H1 (cell line): ENCODE data around the gene SMG5. TPM values are rescaled to one million over a fixed set of nuclear protein-coding genes. Genes with fewer than 3 reads are reported as not detected.

Experiments used
- CTCF ChIA-PET: fragments of 300-600 bp; sonication (Branson Sonifier 250); formaldehyde crosslinking; loops from one replicate; lab custom pipeline; 2021; ENCODE audit not compliant: partially characterized antibody; lab: Charles Lee
- POLR2A ChIA-PET: fragments of 300-600 bp; sonication (Branson Sonifier 250); formaldehyde crosslinking; loops from one replicate; lab custom pipeline; 2021; ENCODE audit warnings: inconsistent platforms; ENCODE audit not compliant: partially characterized antibody; lab: Charles Lee
- DNase-seq, 2 experiments: peaks; one replicate each; pipeline versions ENCODE4 v3.0.0 to v3.0.0-alpha.2; 2010 to 2022; ENCODE audit warnings: low spot score in 2 of 2, low read depth in 1 of 2, mixed read lengths in 1 of 2
- FAIRE-seq: peaks from 2 replicates; lab custom pipeline; 2011; peaks lifted over from hg19 to GRCh38; lab: Jason Lieb, UNC
- H2AFZ ChIP-seq: 2 replicates; pipeline ENCODE4 v1.8.1; 2012; ENCODE audit warnings: low read length, inconsistent platforms
- H2AK5ac ChIP-seq: 2 replicates; pipeline ENCODE4 v1.6.1; 2013; ENCODE audit warnings: low read depth, low read length
- H2BK120ac ChIP-seq: replicated peaks from 2 replicates; pipeline ENCODE3; 2013; ENCODE audit warnings: low read depth, low read length, inconsistent platforms
- H2BK12ac ChIP-seq: 2 replicates; pipeline ENCODE4 v1.6.1; 2013; ENCODE audit warnings: low read depth, low read length
- H2BK15ac ChIP-seq: 2 replicates; pipeline ENCODE4 v1.6.1; 2013; ENCODE audit warnings: low read length
- H2BK20ac ChIP-seq: 2 replicates; pipeline ENCODE4 v1.6.1; 2013; ENCODE audit warnings: low read length
- H2BK5ac ChIP-seq: 2 replicates; pipeline ENCODE4 v1.6.1; 2013; ENCODE audit warnings: low read depth, low read length
- H3K14ac ChIP-seq: 2 replicates; pipeline ENCODE4 v1.6.1; 2013; ENCODE audit warnings: inconsistent platforms; ENCODE audit not compliant: insufficient read length
- H3K18ac ChIP-seq: 2 replicates; pipeline ENCODE4 v1.6.1; 2013; ENCODE audit warnings: low read length; ENCODE audit errors: extremely low read depth
- H3K23ac ChIP-seq: 2 replicates; pipeline ENCODE4 v1.6.1; 2013; ENCODE audit warnings: inconsistent platforms; ENCODE audit not compliant: insufficient read length
- H3K23me2 ChIP-seq: 2 replicates; pipeline ENCODE4 v1.6.1; 2013; ENCODE audit warnings: low read depth, low read length
- H3K27ac ChIP-seq: 2 replicates; pipeline ENCODE4 v1.6.1; 2011; ENCODE audit warnings: low read depth, low read length, inconsistent platforms
- H3K27me3 ChIP-seq, 4 experiments: replicated peaks in 1 of 4; 1 replicate in 1 of 4; 2 replicates in 3 of 4; pipeline versions ENCODE4 v1.6.1 to v1.8.1; 2011 to 2013; ENCODE audit warnings: low read length in 3 of 4, mild to moderate bottlenecking in 3 of 4, inconsistent platforms in 2 of 4, mixed read lengths in 2 of 4, moderate library complexity in 1 of 4; ENCODE audit not compliant: control insufficient read depth in 3 of 4, insufficient read depth in 3 of 4; ENCODE audit errors: extremely low read depth in 1 of 4
- H3K36me3 ChIP-seq, 4 experiments: 2 replicates each; pipeline versions ENCODE4 v1.6.1 to v1.8.1; 2011 to 2013; ENCODE audit warnings: mild to moderate bottlenecking in 4 of 4, low read length in 3 of 4, moderate library complexity in 2 of 4, control low read depth in 1 of 4, inconsistent platforms in 1 of 4; ENCODE audit not compliant: insufficient read depth in 4 of 4, control insufficient read depth in 2 of 4
- H3K4ac ChIP-seq: replicated peaks from 2 replicates; pipeline ENCODE3; 2013; ENCODE audit warnings: low read length, low read depth, mixed read lengths, inconsistent platforms; ENCODE audit not compliant: insufficient read length
- H3K4me1 ChIP-seq, 4 experiments: replicated peaks in 1 of 4; 1 replicate in 1 of 4; 2 replicates in 3 of 4; pipeline versions ENCODE4 v1.6.1 to v1.8.1; 2011 to 2013; ENCODE audit warnings: low read length in 3 of 4, inconsistent platforms in 2 of 4, mixed read lengths in 1 of 4; ENCODE audit not compliant: insufficient read depth in 4 of 4, control insufficient read depth in 3 of 4
- H3K4me2 ChIP-seq, 2 experiments: 2 replicates each; pipeline versions ENCODE4 v1.6.1 to v1.8.1; 2011 to 2013; ENCODE audit warnings: low read depth in 2 of 2, low read length in 2 of 2, control low read depth in 1 of 2, inconsistent platforms in 1 of 2, mild to moderate bottlenecking in 1 of 2; ENCODE audit not compliant: insufficient read depth in 1 of 2
- H3K4me3 ChIP-seq, 4 experiments: fragments of 200-600, 300-600 bp in 1 of 4; sonication (generic), shearing (Covaris generic), sonication (Bioruptor Twin) in 1 of 4; 2 replicates each; pipeline versions ENCODE4 v1.5.1 to v1.8.1; 2011 to 2016; ENCODE audit warnings: low read length in 4 of 4, low read depth in 3 of 4, control low read depth in 2 of 4, inconsistent platforms in 2 of 4, mild to moderate bottlenecking in 2 of 4, mixed read lengths in 1 of 4, moderate library complexity in 1 of 4; ENCODE audit not compliant: insufficient read depth in 2 of 4; ENCODE audit errors: extremely low read depth in 1 of 4
- H3K56ac ChIP-seq: replicated peaks from 2 replicates; pipeline ENCODE3; 2013; ENCODE audit warnings: low read depth, mild to moderate bottlenecking, mixed read lengths, low read length, inconsistent platforms; ENCODE audit not compliant: insufficient read length
- H3K79me1 ChIP-seq: 2 replicates; pipeline ENCODE4 v1.6.1; 2013; ENCODE audit warnings: low read depth, low read length, control low read depth
- H3K79me2 ChIP-seq, 2 experiments: 2 replicates each; pipeline versions ENCODE4 v1.6.1 to v1.8.1; 2012 to 2013; ENCODE audit warnings: low read length in 2 of 2, mild to moderate bottlenecking in 2 of 2, inconsistent platforms in 1 of 2; ENCODE audit not compliant: insufficient read depth in 2 of 2, control insufficient read depth in 1 of 2
- H3K9ac ChIP-seq, 4 experiments: replicated peaks in 1 of 4; 1 replicate in 1 of 4; 2 replicates in 3 of 4; pipeline versions ENCODE4 v1.6.1 to v1.8.1; 2011 to 2013; ENCODE audit warnings: low read depth in 3 of 4, low read length in 3 of 4, control low read depth in 2 of 4, mild to moderate bottlenecking in 2 of 4, moderate library complexity in 2 of 4, inconsistent platforms in 1 of 4; ENCODE audit errors: extremely low read depth in 1 of 4
- H3K9me3 ChIP-seq, 2 experiments: 2 replicates each; pipeline versions ENCODE4 v1.6.1 to v1.8.1; 2012 to 2013; ENCODE audit warnings: mild to moderate bottlenecking in 2 of 2, moderate library complexity in 2 of 2, control low read depth in 1 of 2, inconsistent platforms in 1 of 2, low read depth in 1 of 2, low read length in 1 of 2, mixed read lengths in 1 of 2; ENCODE audit not compliant: insufficient read depth in 2 of 2
- H4K20me1 ChIP-seq, 2 experiments: replicated peaks in 1 of 2; 2 replicates each; pipeline versions ENCODE3 to v1.8.1; 2011 to 2013; ENCODE audit warnings: inconsistent platforms in 2 of 2, low read length in 2 of 2, mild to moderate bottlenecking in 1 of 2; ENCODE audit not compliant: insufficient read depth in 2 of 2, control insufficient read depth in 1 of 2
- H4K5ac ChIP-seq: 2 replicates; pipeline ENCODE4 v1.6.1; 2013; ENCODE audit warnings: low read length, low read depth, mixed read lengths, inconsistent platforms; ENCODE audit not compliant: insufficient read length
- H4K8ac ChIP-seq: 2 replicates; pipeline ENCODE4 v1.8.0; 2013; ENCODE audit warnings: mild to moderate bottlenecking, moderate library complexity, low read length, inconsistent platforms; ENCODE audit not compliant: insufficient read depth; ENCODE audit errors: extremely low read depth
- H4K91ac ChIP-seq: replicated peaks from 2 replicates; pipeline ENCODE3; 2013; ENCODE audit warnings: low read length, mixed read lengths, inconsistent platforms; ENCODE audit not compliant: insufficient read length
- BACH1 ChIP-seq: IDR thresholded peaks from 2 replicates; pipeline ENCODE4 v1.6.1; 2012; ENCODE audit warnings: low read length, improper control_type of control experiment
- BCL11A ChIP-seq, 2 experiments: IDR thresholded peaks; one replicate each; pipeline ENCODE4 v1.6.1; 2011; ENCODE audit warnings: low read depth in 2 of 2, low read length in 2 of 2, mild to moderate bottlenecking in 2 of 2
- CHD2 ChIP-seq: IDR thresholded peaks from 2 replicates; pipeline ENCODE4 v1.6.1; 2012; ENCODE audit warnings: low read length, improper control_type of control experiment
- FOSL1 ChIP-seq: IDR thresholded peaks from 2 replicates; pipeline ENCODE4 v1.6.1; 2011; ENCODE audit warnings: mild to moderate bottlenecking, low read depth, low read length, moderate library complexity; ENCODE audit not compliant: insufficient read depth
- TBP ChIP-seq: IDR thresholded peaks from 2 replicates; pipeline ENCODE4 v1.6.1; 2011; ENCODE audit warnings: low read depth, low read length, improper control_type of control experiment
- WGBS, 2 experiments: shearing (Covaris generic) in 1 of 2; methylation state at CpG; one replicate each; pipeline versions ENCODE4 v1.1.6 to v1.1.7; 2013 to 2015; ENCODE audit warnings: low lambda C conversion rate in 2 of 2, mixed read lengths in 2 of 2, inconsistent platforms in 1 of 2, low coverage in 1 of 2, missing lambda C conversion rate in 1 of 2; ENCODE audit not compliant: insufficient replicate concordance in 2 of 2, insufficient coverage in 1 of 2, insufficient read length in 1 of 2; ENCODE audit errors: extremely low coverage in 1 of 2, missing lambda C conversion rate in 1 of 2; 5-methylcytosine and 5-hydroxymethylcytosine counted together
- polyA plus RNA-seq, 7 experiments: library from polyadenylated mRNA; depleted of rRNA in 3 of 7; stranded (reverse) in 5 of 7; unstranded in 2 of 7; fragments of >200 nt in 5 of 7; fragments of 200-250 nt in 2 of 7; gene quantifications; 1 replicate in 5 of 7; 2 replicates in 1 of 7; 4 replicates in 1 of 7; pipeline versions ENCODE4 v1.2.1 to v1.2.3, GENCODE V29; 2011 to 2013; ENCODE audit warnings: missing spikeins in 2 of 7, mixed read lengths in 2 of 7
- total RNA-seq: library from RNA; stranded (reverse); fragmentation: NEBNext Ultra II Directional; extraction: Animal tissue kit (Norgen Biotek cat#: 25700); gene quantifications from 2 replicates; pipeline ENCODE4 v1.2.1, GENCODE V29; 2021

Gene SMG5
- total and polyA plus RNA-seq, 2 of the 8 experiments (the other 6 are each of a cell fraction or from before 2014, with no cell fraction given), result 32.7 to 98.0 TPM

DNA sequence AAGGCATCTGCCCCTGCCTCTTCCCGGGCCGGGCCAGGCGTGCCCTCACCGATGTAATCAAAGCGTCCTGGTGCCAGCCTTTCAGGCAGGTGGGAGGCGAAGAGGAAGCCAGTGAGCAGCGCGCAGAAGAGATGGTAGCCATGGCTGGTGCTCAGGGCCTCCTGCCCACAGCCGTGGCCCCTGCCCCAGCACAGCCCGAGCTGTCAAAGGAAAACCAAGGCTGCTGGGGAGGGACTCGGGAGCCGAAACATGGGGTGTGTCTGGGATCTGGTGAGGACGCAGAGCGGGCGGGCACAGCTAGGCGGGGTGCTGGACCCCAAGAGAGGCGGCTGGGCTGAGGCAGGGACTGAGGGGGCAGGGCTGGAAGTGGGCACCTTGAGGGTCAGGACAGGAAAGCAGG is 37.9 kb downstream of the SMG5 start:
- DNase-seq, result no peak
- 91% methylated on average over 17 of the region's 17 CpGs; no CpG with 5 or more reads in 1 of the 2 experiments for WGBS, 2 experiments
- H2BK15ac ChIP-seq, result no peak overlapping the region
- H3K79me2 ChIP-seq, result no peaks in the 10 kb centered on the region
- no peak overlapping the region for H2BK5ac ChIP-seq
- peak overlapping the region in 1 of 2 experiments; percentile 30; a peak in 1 of 4 replicates for H3K4me2 ChIP-seq
- H2BK120ac ChIP-seq, result no peak overlapping the region
- H2BK12ac ChIP-seq, result no peak overlapping the region
- H2BK20ac ChIP-seq, result no peak overlapping the region
- H3K23ac ChIP-seq, result no peak overlapping the region
- FAIRE-seq, result no peak
- no peaks in the 10 kb centered on the region for H3K9me3 ChIP-seq
- no peak overlapping the region for H2AK5ac ChIP-seq
- no peak overlapping the region for H3K27ac ChIP-seq
- ChIA-PET CTCF (interaction anchor here (0.6 to 47.2 kb wide), 7 partner anchors 11 to 153 kb away, joined by 3 to 1265 read pairs (median 5); partner anchors contain the start of gene SEMA4A), POLR2A (interaction anchor here (1.0 to 11.8 kb wide), 8 partner anchors 10 to 104 kb away, joined by 3 to 102 read pairs (median 8); partner anchors contain the start of genes PMF1, SEMA4A, SMG5 and TMEM79)
- no peak overlapping the region for H3K9ac ChIP-seq
- no peak overlapping the region for H3K4ac ChIP-seq
- no peak overlapping the region for H4K91ac ChIP-seq
- no peak overlapping the region for H4K5ac ChIP-seq
- H3K27me3 ChIP-seq, result no peaks in the 10 kb centered on the region
- peaks cover 2 to 11% of the 10 kb centered on the region in 2 experiments for H4K20me1 ChIP-seq
- H3K36me3 ChIP-seq, result peaks cover 0 to 10% (median 3%) of the 10 kb centered on the region in 4 experiments; a peak in 5 of 8 replicates
- H3K79me1 ChIP-seq, result 0 out of 2 replicates have a peak, but pooled peaks cover 2% of the 10 kb centered on the region
- H3K23me2 ChIP-seq, result no peaks in the 10 kb centered on the region
- H4K8ac ChIP-seq, result 0 out of 2 replicates have a peak overlapping the region, but pooled peaks have one; percentile 29
- H2AFZ ChIP-seq, result no peak overlapping the region
- H3K56ac ChIP-seq, result no peak overlapping the region
- no peak overlapping the region for H3K4me3 ChIP-seq
- H3K18ac ChIP-seq, result no peak overlapping the region
- H3K14ac ChIP-seq, result no peak overlapping the region
- peaks cover 0 to 16% (median 9%) of the 10 kb centered on the region in 4 experiments for H3K4me1 ChIP-seq
- TF ChIP-seq BACH1 (no peak), CHD2 (no peak), TBP (no peak), BCL11A (IDR thresholded peaks at IDR 0.05; ENCODE audit: low read depth in 2 of 2, low read length in 2 of 2) (no peak), FOSL1 (no peak)
